OCI-LY3 (cell line): ENCODE results near the gene ST6GALNAC1.

Source experiments
- H2AFZ ChIP-seq: fragments of 200-600, 300-600 bp; shearing (Covaris generic); 2 replicates; pipeline ENCODE4 v1.6.0; 2014; ENCODE audit warnings: antibody characterized with exemption, low read depth, low read length
- H3K27ac ChIP-seq: fragments of 200-600, 300-600 bp; sonication (generic); 2 replicates; pipeline ENCODE4 v1.5.1; 2014; ENCODE audit warnings: mild to moderate bottlenecking, low read length, moderate library complexity, mixed read lengths
- H3K27me3 ChIP-seq: fragments of 200-600, 300-600 bp; sonication (generic); 2 replicates; pipeline ENCODE4 v1.6.1; 2014; ENCODE audit warnings: low read depth, low read length, mixed read lengths
- H3K36me3 ChIP-seq: fragments of 200-600, 300-600 bp; sonication (generic); replicated peaks from 2 replicates; pipeline ENCODE3; 2014; ENCODE audit warnings: low read depth, low read length, mixed read lengths
- H3K4me1 ChIP-seq: fragments of 300-600, 200-600 bp; sonication (generic); 2 replicates; pipeline ENCODE4 v1.6.1; 2014; ENCODE audit warnings: low read length, mixed read lengths
- H3K4me2 ChIP-seq: fragments of 200-600, 300-600 bp; sonication (generic); 2 replicates; pipeline ENCODE4 v1.6.1; 2014; ENCODE audit warnings: low read length, mixed read lengths
- H3K4me3 ChIP-seq: fragments of 300-600, 200-600 bp; sonication (generic); 2 replicates; pipeline ENCODE4 v1.5.1; 2014; ENCODE audit warnings: antibody characterized with exemption, mild to moderate bottlenecking, low read length, moderate library complexity
- H3K79me2 ChIP-seq: fragments of 300-600, 200-600 bp; shearing (Covaris generic); 2 replicates; pipeline ENCODE4 v1.6.1; 2014; ENCODE audit warnings: mild to moderate bottlenecking, low read length, mixed read lengths
- H3K9ac ChIP-seq: fragments of 300-600, 200-600 bp; shearing (Covaris generic); 2 replicates; pipeline ENCODE4 v1.6.0; 2014; ENCODE audit warnings: mild to moderate bottlenecking, low read length, moderate library complexity
- H3K9me3 ChIP-seq: fragments of 200-600, 300-600 bp; shearing (Covaris generic); 2 replicates; pipeline ENCODE4 v1.6.1; 2014; ENCODE audit warnings: low read length, mixed read lengths; ENCODE audit not compliant: insufficient read depth
- H4K20me1 ChIP-seq: fragments of 200-600, 300-600 bp; sonication (generic); 2 replicates; pipeline ENCODE4 v1.6.1; 2016; ENCODE audit warnings: low read length, mixed read lengths; ENCODE audit not compliant: insufficient read depth
- CTCF ChIP-seq: fragments of 200-600, 300-600 bp; sonication (generic); IDR thresholded peaks from 2 replicates; pipeline ENCODE4 v1.5.1; 2014; ENCODE audit warnings: antibody characterized with exemption, low read length, low read depth
- EZH2phosphoT487 ChIP-seq: fragments of 200-600 bp; shearing (Covaris generic); IDR thresholded peaks from 2 replicates; pipeline ENCODE4 v1.6.1; 2018; ENCODE audit warnings: antibody characterized with exemption, mixed run types, low read depth

ST6GALNAC1 gene

GRCh38 chr17:76667786-76668453 lies 24.4 kb upstream of the ST6GALNAC1 start:
- no peak overlapping the region for H2AFZ ChIP-seq

GRCh38 chr17:76667491-76667755 lies 23.9 kb upstream of the ST6GALNAC1 start:
- Histone ChIP-seq H3K4me2 (no peak overlapping the region), H2AFZ (no peak overlapping the region), H3K9ac (no peak overlapping the region), H3K36me3 (no peaks in the 10 kb centered on the region), H3K27me3 (0 out of 2 replicates have a peak, but pooled peaks cover 6% of the 10 kb centered on the region), H3K9me3 (no peaks in the 10 kb centered on the region), H3K27ac (no peak overlapping the region), H3K4me3 (no peak overlapping the region), H3K4me1 (peaks cover 14% of the 10 kb centered on the region), H4K20me1 (no peaks in the 10 kb centered on the region), H3K79me2 (0 out of 2 replicates have a peak, but pooled peaks cover 2% of the 10 kb centered on the region)
- no peak for TF ChIP-seq EZH2phosphoT487
- no peak for TF ChIP-seq CTCF

More at GRCh38 chr17:76667786-76668453, 24.4 kb upstream of the ST6GALNAC1 start:
- no peaks in the 10 kb centered on the region for H4K20me1 ChIP-seq
- 0 out of 2 replicates have a peak, but pooled peaks cover 6% of the 10 kb centered on the region for H3K27me3 ChIP-seq
- H3K4me2 ChIP-seq, result no peak overlapping the region
- no peaks in the 10 kb centered on the region for H3K9me3 ChIP-seq
- no peaks in the 10 kb centered on the region for H3K36me3 ChIP-seq
- no peak for TF ChIP-seq EZH2phosphoT487
- no peak for TF ChIP-seq CTCF
- no peak overlapping the region for H3K27ac ChIP-seq
- no peak overlapping the region for H3K9ac ChIP-seq
- peaks cover 18% of the 10 kb centered on the region for H3K4me1 ChIP-seq
- 0 out of 2 replicates have a peak, but pooled peaks cover 2% of the 10 kb centered on the region for H3K79me2 ChIP-seq
- H3K4me3 ChIP-seq, result no peak overlapping the region

- no peaks in the 10 kb centered on the region for H3K4me1 ChIP-seq
- H3K4me3 ChIP-seq, result no peak overlapping the region
- no peaks in the 10 kb centered on the region for H3K27me3 ChIP-seq
- H4K20me1 ChIP-seq, result no peaks in the 10 kb centered on the region
- H3K4me2 ChIP-seq, result no peak overlapping the region
- H3K79me2 ChIP-seq, result no peaks in the 10 kb centered on the region
- no peaks in the 10 kb centered on the region for H3K36me3 ChIP-seq
- TF ChIP-seq EZH2phosphoT487 (no peak), CTCF (no peak)
- H3K9me3 ChIP-seq, result no peaks in the 10 kb centered on the region
- no peak overlapping the region for H3K9ac ChIP-seq
- no peak overlapping the region for H3K27ac ChIP-seq
- H2AFZ ChIP-seq, result no peak overlapping the region
Observed at GRCh38 chr17:76660656-76661042, 17.1 kb upstream of the ST6GALNAC1 start.

GRCh38 chr17:76659928-76660655 lies 16.5 kb upstream of the ST6GALNAC1 start:
- Histone ChIP-seq H3K27me3 (no peaks in the 10 kb centered on the region), H3K4me1 (no peaks in the 10 kb centered on the region), H3K36me3 (no peaks in the 10 kb centered on the region), H3K9me3 (no peaks in the 10 kb centered on the region), H3K4me3 (no peak overlapping the region), H3K9ac (no peak overlapping the region), H2AFZ (no peak overlapping the region), H3K79me2 (no peaks in the 10 kb centered on the region), H3K4me2 (no peak overlapping the region), H4K20me1 (no peaks in the 10 kb centered on the region), H3K27ac (no peak overlapping the region)
- TF ChIP-seq CTCF, result no peak
- TF ChIP-seq EZH2phosphoT487, result no peak
